ENCODE measurements around the gene DAB2IP.

- TF ChIP-seq CTCF (conservative IDR thresholded peaks at IDR 0.05 in 1 of 2, IDR thresholded peaks at IDR 0.05 in 1 of 2; ENCODE audit: low read depth in 1 of 2, low read length in 2 of 2), result no peak
- no peak for TF ChIP-seq EZH2 (IDR thresholded peaks at IDR 0.05; ENCODE audit: low read length, missing control alignments)
Observed at GRCh38 chr9:121648172-121648571, 3.3 kb upstream of the DAB2IP start.
